ENCODE data around the gene MAP3K5. TPM values are rescaled to one million over a fixed set of nuclear protein-coding genes. Genes with fewer than 3 reads are reported as not detected.

Gene MAP3K5
- total RNA-seq, 1 donor from 2014 or later: 34.7 TPM

Other genes starting within 250 kb of the MAP3K5 start
- 3.2 TPM for gene MAP7, start 242.1 kb downstream of the MAP3K5 start, total RNA-seq
- 11.7 TPM for gene PEX7, start 30.1 kb upstream of the MAP3K5 start, total RNA-seq
- gene SLC35D3, start 129.8 kb upstream of the MAP3K5 start, total RNA-seq: not detected

Data from Right ventricle myocardium inferior (tissue), 1 donor.